GM23338 (cell line): ENCODE results near the gene STIL. TPM values are rescaled to one million over a fixed set of nuclear protein-coding genes. Genes with fewer than 3 reads are reported as not detected.

ENCODE experiments used
- ATAC-seq: fragments of 200-7000 bp; cut with Tn5 transposase; 3 replicates; pipeline ENCODE4 v1.9.1; 2020
- DNase-seq: peaks from one replicate; pipeline ENCODE4 v3.0.0-alpha.2; 2015; ENCODE audit warnings: low spot score
- H2AFZ ChIP-seq: fragments of 200-600 bp; sonication (generic); 2 replicates; pipeline ENCODE4 v1.8.0; 2016; ENCODE audit warnings: antibody characterized with exemption, mild to moderate bottlenecking, moderate library complexity
- H3F3A ChIP-seq: fragments of 200-600 bp; sonication (generic); replicated peaks from 2 replicates; pipeline ENCODE4 v1.8.0; 2017; ENCODE audit warnings: antibody characterized with exemption, mixed run types, low read depth
- H3K27ac ChIP-seq: fragments of 200-600 bp; sonication (generic); 2 replicates; pipeline ENCODE4 v1.6.1; 2016; ENCODE audit warnings: low read depth
- H3K27me3 ChIP-seq: fragments of 200-600 bp; sonication (generic); 2 replicates; pipeline ENCODE4 v1.8.0; 2016; ENCODE audit warnings: mild to moderate bottlenecking, mixed run types, moderate library complexity; ENCODE audit not compliant: insufficient read depth
- H3K36me3 ChIP-seq: fragments of 200-600 bp; sonication (generic); 2 replicates; pipeline ENCODE4 v1.8.0; 2016; ENCODE audit warnings: mild to moderate bottlenecking; ENCODE audit not compliant: insufficient read depth
- H3K4me1 ChIP-seq: fragments of 200-600 bp; sonication (generic); 2 replicates; pipeline ENCODE4 v1.8.0; 2016; ENCODE audit warnings: mild to moderate bottlenecking, moderate library complexity; ENCODE audit not compliant: insufficient read depth
- H3K4me2 ChIP-seq: fragments of 200-600 bp; sonication (generic); 2 replicates; pipeline ENCODE4 v1.7.1; 2017; ENCODE audit warnings: mixed run types
- H3K4me3 ChIP-seq: fragments of 200-600 bp; sonication (generic); 2 replicates; pipeline ENCODE4 v1.6.1; 2016; ENCODE audit warnings: mixed run types
- H3K79me2 ChIP-seq: fragments of 200-600 bp; sonication (generic); replicated peaks from 2 replicates; pipeline ENCODE4 v1.8.0; 2017; ENCODE audit warnings: mild to moderate bottlenecking; ENCODE audit not compliant: insufficient read depth
- H3K9me2 ChIP-seq: fragments of 200-600 bp; sonication (generic); 2 replicates; pipeline ENCODE4 v1.8.0; 2017; ENCODE audit not compliant: insufficient read depth
- H4K20me1 ChIP-seq: fragments of 200-600 bp; sonication (generic); replicated peaks from 2 replicates; pipeline ENCODE4 v1.8.0; 2017; ENCODE audit warnings: mild to moderate bottlenecking; ENCODE audit not compliant: insufficient read depth
- H3K27ac Mint-ChIP-seq: 2 replicates; pipeline ENCODE4 v1.8.0; 2020; ENCODE audit warnings: inconsistent platforms, mild to moderate bottlenecking, moderate library complexity, mixed read lengths
- H3K27me3 Mint-ChIP-seq: 3 replicates; pipeline ENCODE4 v1.8.0; 2022; ENCODE audit warnings: low read depth, mild to moderate bottlenecking, moderate library complexity, mixed read lengths, inconsistent platforms; ENCODE audit not compliant: insufficient read depth, poor library complexity
- H3K36me3 Mint-ChIP-seq: 3 replicates; pipeline ENCODE4 v1.8.0; 2021; ENCODE audit warnings: low read depth, mild to moderate bottlenecking, inconsistent platforms, moderate library complexity, mixed read lengths
- H3K4me1 Mint-ChIP-seq: 3 replicates; pipeline ENCODE4 v1.8.0; 2020; ENCODE audit warnings: mild to moderate bottlenecking, inconsistent platforms, mixed read lengths
- H3K4me3 Mint-ChIP-seq: 3 replicates; pipeline ENCODE4 v1.8.0; 2021; ENCODE audit warnings: moderate library complexity, mild to moderate bottlenecking, inconsistent platforms, mixed read lengths
- H3K9me3 Mint-ChIP-seq: 3 replicates; pipeline ENCODE4 v1.8.0; 2020; ENCODE audit warnings: moderate library complexity, mild to moderate bottlenecking, inconsistent platforms, mixed read lengths
- CREB1 ChIP-seq: fragments of 250-450 bp; sonication (Bioruptor Pico); IDR thresholded peaks from 2 replicates; pipeline ENCODE4 v1.5.0; 2020; ENCODE audit warnings: low read depth, mild to moderate bottlenecking, moderate library complexity
- EZH2 ChIP-seq: fragments of 200-600 bp; sonication (generic); IDR thresholded peaks from one replicate; pipeline ENCODE4 v1.8.0; 2017; ENCODE audit warnings: antibody characterized with exemption, mild to moderate bottlenecking, low read depth; ENCODE audit not compliant: unreplicated experiment
- EZH2phosphoT487 ChIP-seq: fragments of 200-600 bp; sonication (generic); IDR thresholded peaks from one replicate; pipeline ENCODE4 v1.8.1; 2018; ENCODE audit warnings: antibody characterized with exemption; ENCODE audit not compliant: unreplicated experiment
- JUNB ChIP-seq: IDR thresholded peaks from one replicate; pipeline ENCODE4 v1.6.1; 2016; ENCODE audit warnings: antibody characterized with exemption; ENCODE audit not compliant: unreplicated experiment
- NANOG ChIP-seq: IDR thresholded peaks from 2 replicates; pipeline ENCODE4 v1.6.1; 2016; ENCODE audit warnings: antibody characterized with exemption, borderline replicate concordance
- POLR2AphosphoS5 ChIP-seq: IDR thresholded peaks from 2 replicates; pipeline ENCODE4 v1.6.1; 2016; ENCODE audit warnings: antibody characterized with exemption, low read depth
- STAT1 ChIP-seq: IDR thresholded peaks from one replicate; pipeline ENCODE4 v1.6.1; 2016; ENCODE audit warnings: antibody characterized with exemption; ENCODE audit not compliant: unreplicated experiment
- ZNF114 ChIP-seq: fragments of 250-450 bp; sonication (Bioruptor Pico); IDR thresholded peaks from 2 replicates; pipeline ENCODE4 v1.5.0; 2020; ENCODE audit warnings: mild to moderate bottlenecking, moderate library complexity
- ZNF331 ChIP-seq: fragments of 250-450 bp; sonication (Bioruptor Pico); IDR thresholded peaks from 2 replicates; pipeline ENCODE4 v1.5.0; 2020; ENCODE audit warnings: low read depth, mild to moderate bottlenecking, moderate library complexity
- polyA plus RNA-seq: library from polyadenylated mRNA; unstranded; fragments of >200 nt; fragmentation: Nextera tagmentation; extraction: Ambion mirVana; gene quantifications from 2 replicates; pipeline ENCODE4 v1.2.1, GENCODE V29; 2016
- total RNA-seq: library from RNA; depleted of rRNA; stranded (reverse); fragments of >200 nt; shearing (Covaris generic); gene quantifications from 2 replicates; pipeline ENCODE4 v1.2.3, GENCODE V29; 2014
- TF ChIP-seq, protein P1 (sequence below): fragments of 250-450 bp; sonication (Bioruptor Pico); IDR thresholded peaks from 2 replicates; pipeline ENCODE4 v1.5.0; 2020; ENCODE audit warnings: mild to moderate bottlenecking, moderate library complexity
- TF ChIP-seq, protein P2 (sequence below), 2 experiments: fragments of 200-600 bp in 1 of 2; sonication (generic) in 1 of 2; conservative IDR thresholded peaks; 2 replicates each; pipeline versions ENCODE4 v1.5.1 to v1.6.1; 2016 to 2017; ENCODE audit warnings: antibody characterized with exemption in 2 of 2, low read depth in 2 of 2, mild to moderate bottlenecking in 2 of 2, moderate library complexity in 1 of 2
- TF ChIP-seq, protein P3 (sequence below): IDR thresholded peaks from one replicate; pipeline ENCODE4 v1.6.1; 2018; ENCODE audit warnings: antibody characterized with exemption; ENCODE audit not compliant: unreplicated experiment
- TF ChIP-seq, protein P4 (sequence below): IDR thresholded peaks from 2 replicates; pipeline ENCODE4 v1.6.1; 2016; ENCODE audit warnings: antibody characterized with exemption

The STIL gene
- total and polyA plus RNA-seq, 2 experiments from 2014 or later: 15.6 to 38.2 TPM

DNA sequence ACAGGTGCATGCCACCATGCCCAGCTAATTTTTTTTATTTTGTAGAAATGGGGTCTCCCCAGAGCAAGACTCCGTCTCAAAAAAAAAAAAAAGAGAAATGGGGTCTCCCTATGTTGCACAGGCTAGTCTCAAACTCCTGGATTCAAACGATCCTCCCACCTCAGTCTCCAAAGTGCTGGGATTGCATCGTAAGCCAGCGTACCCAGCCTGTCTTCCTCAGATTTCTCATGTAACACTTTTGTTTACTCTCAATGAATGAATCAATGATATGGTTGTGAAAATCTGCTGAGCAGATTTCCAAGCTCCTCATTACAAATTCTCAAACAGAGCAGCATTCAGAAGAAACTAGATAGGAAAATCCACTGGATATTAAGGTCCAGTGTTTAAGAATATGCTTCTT is 26.3 kb upstream of the STIL start:
- Histone ChIP-seq H3K4me1 (0 out of 2 replicates have a peak, but pooled peaks cover under 1% of the 10 kb centered on the region), H3K36me3 (no peaks in the 10 kb centered on the region), H3F3A (0 out of 2 replicates have a peak, but pooled peaks cover under 1% of the 10 kb centered on the region), H4K20me1 (no peaks in the 10 kb centered on the region; the same call in none of the 2 replicates), H3K4me3 (no peak overlapping the region), H3K9me2 (no peaks in the 10 kb centered on the region), H3K27ac (peak overlapping the region; percentile 32; the same call in 1 of the 2 replicates), H3K27me3 (no peaks in the 10 kb centered on the region), H2AFZ (no peak overlapping the region), H3K4me2 (no peak overlapping the region), H3K79me2 (peaks cover 50% of the 10 kb centered on the region)
- Mint-ChIP-seq H3K27ac (no peak overlapping the region), H3K4me3 (no peak overlapping the region), H3K9me3 (no peaks in the 10 kb centered on the region; the same call in 2 of the 3 replicates), H3K27me3 (peaks cover 6% of the 10 kb centered on the region), H3K4me1 (peaks cover 2% of the 10 kb centered on the region; the same call in 1 of the 3 replicates), H3K36me3 (no peaks in the 10 kb centered on the region)
- TF ChIP-seq NANOG: no peak
- TF ChIP-seq, protein P1, sequence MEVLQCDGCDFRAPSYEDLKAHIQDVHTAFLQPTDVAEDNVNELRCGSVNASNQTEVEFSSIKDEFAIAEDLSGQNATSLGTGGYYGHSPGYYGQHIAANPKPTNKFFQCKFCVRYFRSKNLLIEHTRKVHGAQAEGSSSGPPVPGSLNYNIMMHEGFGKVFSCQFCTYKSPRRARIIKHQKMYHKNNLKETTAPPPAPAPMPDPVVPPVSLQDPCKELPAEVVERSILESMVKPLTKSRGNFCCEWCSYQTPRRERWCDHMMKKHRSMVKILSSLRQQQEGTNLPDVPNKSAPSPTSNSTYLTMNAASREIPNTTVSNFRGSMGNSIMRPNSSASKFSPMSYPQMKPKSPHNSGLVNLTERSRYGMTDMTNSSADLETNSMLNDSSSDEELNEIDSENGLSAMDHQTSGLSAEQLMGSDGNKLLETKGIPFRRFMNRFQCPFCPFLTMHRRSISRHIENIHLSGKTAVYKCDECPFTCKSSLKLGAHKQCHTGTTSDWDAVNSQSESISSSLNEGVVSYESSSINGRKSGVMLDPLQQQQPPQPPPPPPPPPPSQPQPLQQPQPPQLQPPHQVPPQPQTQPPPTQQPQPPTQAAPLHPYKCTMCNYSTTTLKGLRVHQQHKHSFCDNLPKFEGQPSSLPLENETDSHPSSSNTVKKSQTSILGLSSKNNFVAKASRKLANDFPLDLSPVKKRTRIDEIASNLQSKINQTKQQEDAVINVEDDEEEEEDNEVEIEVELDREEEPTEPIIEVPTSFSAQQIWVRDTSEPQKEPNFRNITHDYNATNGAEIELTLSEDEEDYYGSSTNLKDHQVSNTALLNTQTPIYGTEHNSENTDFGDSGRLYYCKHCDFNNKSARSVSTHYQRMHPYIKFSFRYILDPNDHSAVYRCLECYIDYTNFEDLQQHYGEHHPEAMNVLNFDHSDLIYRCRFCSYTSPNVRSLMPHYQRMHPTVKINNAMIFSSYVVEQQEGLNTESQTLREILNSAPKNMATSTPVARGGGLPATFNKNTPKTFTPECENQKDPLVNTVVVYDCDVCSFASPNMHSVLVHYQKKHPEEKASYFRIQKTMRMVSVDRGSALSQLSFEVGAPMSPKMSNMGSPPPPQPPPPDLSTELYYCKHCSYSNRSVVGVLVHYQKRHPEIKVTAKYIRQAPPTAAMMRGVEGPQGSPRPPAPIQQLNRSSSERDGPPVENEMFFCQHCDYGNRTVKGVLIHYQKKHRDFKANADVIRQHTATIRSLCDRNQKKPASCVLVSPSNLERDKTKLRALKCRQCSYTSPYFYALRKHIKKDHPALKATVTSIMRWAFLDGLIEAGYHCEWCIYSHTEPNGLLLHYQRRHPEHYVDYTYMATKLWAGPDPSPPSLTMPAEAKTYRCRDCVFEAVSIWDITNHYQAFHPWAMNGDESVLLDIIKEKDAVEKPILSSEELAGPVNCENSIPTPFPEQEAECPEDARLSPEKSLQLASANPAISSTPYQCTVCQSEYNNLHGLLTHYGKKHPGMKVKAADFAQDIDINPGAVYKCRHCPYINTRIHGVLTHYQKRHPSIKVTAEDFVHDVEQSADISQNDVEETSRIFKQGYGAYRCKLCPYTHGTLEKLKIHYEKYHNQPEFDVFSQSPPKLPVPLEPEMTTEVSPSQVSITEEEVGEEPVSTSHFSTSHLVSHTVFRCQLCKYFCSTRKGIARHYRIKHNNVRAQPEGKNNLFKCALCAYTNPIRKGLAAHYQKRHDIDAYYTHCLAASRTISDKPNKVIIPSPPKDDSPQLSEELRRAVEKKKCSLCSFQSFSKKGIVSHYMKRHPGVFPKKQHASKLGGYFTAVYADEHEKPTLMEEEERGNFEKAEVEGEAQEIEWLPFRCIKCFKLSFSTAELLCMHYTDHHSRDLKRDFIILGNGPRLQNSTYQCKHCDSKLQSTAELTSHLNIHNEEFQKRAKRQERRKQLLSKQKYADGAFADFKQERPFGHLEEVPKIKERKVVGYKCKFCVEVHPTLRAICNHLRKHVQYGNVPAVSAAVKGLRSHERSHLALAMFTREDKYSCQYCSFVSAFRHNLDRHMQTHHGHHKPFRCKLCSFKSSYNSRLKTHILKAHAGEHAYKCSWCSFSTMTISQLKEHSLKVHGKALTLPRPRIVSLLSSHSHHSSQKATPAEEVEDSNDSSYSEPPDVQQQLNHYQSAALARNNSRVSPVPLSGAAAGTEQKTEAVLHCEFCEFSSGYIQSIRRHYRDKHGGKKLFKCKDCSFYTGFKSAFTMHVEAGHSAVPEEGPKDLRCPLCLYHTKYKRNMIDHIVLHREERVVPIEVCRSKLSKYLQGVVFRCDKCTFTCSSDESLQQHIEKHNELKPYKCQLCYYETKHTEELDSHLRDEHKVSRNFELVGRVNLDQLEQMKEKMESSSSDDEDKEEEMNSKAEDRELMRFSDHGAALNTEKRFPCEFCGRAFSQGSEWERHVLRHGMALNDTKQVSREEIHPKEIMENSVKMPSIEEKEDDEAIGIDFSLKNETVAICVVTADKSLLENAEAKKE (CRISPR knock-in tag): no peak
- TF ChIP-seq EZH2: no peak
- TF ChIP-seq POLR2AphosphoS5: no peak
- no peak for TF ChIP-seq EZH2phosphoT487
- TF ChIP-seq STAT1: no peak
- no peak for TF ChIP-seq JUNB
- TF ChIP-seq, protein P2, sequence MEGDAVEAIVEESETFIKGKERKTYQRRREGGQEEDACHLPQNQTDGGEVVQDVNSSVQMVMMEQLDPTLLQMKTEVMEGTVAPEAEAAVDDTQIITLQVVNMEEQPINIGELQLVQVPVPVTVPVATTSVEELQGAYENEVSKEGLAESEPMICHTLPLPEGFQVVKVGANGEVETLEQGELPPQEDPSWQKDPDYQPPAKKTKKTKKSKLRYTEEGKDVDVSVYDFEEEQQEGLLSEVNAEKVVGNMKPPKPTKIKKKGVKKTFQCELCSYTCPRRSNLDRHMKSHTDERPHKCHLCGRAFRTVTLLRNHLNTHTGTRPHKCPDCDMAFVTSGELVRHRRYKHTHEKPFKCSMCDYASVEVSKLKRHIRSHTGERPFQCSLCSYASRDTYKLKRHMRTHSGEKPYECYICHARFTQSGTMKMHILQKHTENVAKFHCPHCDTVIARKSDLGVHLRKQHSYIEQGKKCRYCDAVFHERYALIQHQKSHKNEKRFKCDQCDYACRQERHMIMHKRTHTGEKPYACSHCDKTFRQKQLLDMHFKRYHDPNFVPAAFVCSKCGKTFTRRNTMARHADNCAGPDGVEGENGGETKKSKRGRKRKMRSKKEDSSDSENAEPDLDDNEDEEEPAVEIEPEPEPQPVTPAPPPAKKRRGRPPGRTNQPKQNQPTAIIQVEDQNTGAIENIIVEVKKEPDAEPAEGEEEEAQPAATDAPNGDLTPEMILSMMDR (conservative IDR thresholded peaks at IDR 0.05; ENCODE audit: low read depth in 2 of 2): no peak
- TF ChIP-seq, protein P3, sequence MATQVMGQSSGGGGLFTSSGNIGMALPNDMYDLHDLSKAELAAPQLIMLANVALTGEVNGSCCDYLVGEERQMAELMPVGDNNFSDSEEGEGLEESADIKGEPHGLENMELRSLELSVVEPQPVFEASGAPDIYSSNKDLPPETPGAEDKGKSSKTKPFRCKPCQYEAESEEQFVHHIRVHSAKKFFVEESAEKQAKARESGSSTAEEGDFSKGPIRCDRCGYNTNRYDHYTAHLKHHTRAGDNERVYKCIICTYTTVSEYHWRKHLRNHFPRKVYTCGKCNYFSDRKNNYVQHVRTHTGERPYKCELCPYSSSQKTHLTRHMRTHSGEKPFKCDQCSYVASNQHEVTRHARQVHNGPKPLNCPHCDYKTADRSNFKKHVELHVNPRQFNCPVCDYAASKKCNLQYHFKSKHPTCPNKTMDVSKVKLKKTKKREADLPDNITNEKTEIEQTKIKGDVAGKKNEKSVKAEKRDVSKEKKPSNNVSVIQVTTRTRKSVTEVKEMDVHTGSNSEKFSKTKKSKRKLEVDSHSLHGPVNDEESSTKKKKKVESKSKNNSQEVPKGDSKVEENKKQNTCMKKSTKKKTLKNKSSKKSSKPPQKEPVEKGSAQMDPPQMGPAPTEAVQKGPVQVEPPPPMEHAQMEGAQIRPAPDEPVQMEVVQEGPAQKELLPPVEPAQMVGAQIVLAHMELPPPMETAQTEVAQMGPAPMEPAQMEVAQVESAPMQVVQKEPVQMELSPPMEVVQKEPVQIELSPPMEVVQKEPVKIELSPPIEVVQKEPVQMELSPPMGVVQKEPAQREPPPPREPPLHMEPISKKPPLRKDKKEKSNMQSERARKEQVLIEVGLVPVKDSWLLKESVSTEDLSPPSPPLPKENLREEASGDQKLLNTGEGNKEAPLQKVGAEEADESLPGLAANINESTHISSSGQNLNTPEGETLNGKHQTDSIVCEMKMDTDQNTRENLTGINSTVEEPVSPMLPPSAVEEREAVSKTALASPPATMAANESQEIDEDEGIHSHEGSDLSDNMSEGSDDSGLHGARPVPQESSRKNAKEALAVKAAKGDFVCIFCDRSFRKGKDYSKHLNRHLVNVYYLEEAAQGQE: no peak
- no peak for TF ChIP-seq ZNF114
- no peak for TF ChIP-seq CREB1
- TF ChIP-seq ZNF331: no peak
- TF ChIP-seq, protein P4, sequence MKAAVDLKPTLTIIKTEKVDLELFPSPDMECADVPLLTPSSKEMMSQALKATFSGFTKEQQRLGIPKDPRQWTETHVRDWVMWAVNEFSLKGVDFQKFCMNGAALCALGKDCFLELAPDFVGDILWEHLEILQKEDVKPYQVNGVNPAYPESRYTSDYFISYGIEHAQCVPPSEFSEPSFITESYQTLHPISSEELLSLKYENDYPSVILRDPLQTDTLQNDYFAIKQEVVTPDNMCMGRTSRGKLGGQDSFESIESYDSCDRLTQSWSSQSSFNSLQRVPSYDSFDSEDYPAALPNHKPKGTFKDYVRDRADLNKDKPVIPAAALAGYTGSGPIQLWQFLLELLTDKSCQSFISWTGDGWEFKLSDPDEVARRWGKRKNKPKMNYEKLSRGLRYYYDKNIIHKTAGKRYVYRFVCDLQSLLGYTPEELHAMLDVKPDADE: no peak
- no peak for ATAC-seq
- DNase-seq: no peak
